Measurements from ENCODE around the gene TAX1BP1.
"Not testable (repeated sequence)": the region's sequence is repeated elsewhere in the genome, so short reads cannot be mapped to it uniquely, and the experiment has no call there.

Gene TAX1BP1

DNA sequence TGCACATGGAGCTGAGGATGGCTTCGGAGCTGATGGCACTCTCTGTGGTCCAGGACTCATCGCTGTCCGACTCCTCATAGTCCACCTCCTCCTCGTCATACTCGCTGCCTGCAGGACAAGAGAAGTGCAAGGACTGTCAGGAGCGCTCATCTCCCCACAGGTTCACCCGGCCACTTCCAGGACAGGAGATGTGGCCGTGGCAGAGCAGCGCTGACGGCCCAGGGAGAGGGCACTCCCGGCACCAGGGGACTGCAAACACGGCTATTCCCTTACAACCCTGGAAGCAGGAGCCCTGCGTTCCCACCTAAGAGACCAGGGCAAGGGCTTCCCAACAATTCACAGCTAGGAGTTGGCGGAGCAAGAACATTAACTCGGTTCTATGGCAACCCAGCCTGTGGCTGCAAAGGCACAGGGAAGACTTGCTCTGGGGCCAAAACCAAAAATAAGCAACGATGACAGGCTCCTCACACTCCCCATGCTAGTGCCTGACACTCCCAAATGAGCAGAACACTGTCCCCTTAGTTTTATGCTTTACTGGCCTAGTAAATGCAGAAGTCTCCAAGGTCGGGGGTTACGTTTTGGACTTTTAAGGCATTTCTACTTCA, 100.9 kb downstream of the TAX1BP1 start:
- in situ Hi-C loops (cut with MboI; ENCODE audit: low sequenced_read_pairs), result no loop called here

DNA sequence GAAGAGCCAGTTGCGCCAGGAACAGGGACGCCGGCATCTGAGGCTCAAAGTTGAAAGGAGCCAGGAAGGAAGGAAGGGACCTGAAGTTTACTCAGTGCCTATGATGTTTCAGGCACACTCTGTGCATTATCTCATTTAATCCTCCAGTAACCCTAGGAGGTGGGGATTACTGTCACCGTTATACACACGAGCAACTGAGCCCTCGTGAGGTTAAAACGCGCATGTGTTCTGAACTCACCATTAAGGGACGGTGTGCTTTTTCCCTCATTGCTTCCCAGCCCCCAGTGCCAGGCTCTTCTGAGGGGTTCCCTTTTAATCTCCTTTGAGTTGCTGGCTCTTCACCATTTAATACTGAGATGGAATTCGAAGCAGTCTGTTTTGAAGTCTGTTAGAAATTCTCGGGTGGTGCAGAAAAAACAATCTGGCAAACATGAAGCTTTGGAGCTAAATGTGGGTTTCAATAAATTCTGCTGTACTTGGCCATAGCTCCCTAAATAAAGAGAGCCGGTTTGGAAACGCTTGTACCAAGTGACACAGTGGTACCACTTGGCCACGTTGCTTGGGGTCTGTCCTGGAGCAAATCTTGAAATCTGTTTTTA, 102.2 kb downstream of the TAX1BP1 start:
- in situ Hi-C loops (cut with MboI; ENCODE audit: low sequenced_read_pairs), result no loop called here

DNA sequence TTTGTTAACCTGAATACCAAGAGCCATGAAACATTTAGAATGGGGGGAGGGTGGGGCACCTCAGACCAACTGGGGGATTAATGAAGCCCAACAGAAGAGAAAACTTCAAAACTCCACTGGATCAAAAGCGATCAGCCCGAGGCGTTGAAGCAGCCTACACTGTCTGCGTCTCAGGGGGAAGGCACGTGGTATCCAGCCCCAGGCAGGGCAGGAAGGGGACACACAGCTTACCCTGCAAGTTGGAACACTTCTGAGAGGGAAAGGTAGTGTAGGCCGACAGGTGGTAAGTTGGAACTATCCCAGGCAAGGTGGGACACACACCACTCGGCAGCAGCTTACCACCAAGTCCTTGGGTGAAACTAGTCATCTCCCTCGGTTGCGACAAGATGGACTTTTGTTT, 102.9 kb downstream of the TAX1BP1 start:
- in situ Hi-C loops (cut with MboI; ENCODE audit: low sequenced_read_pairs), result no loop called here

DNA sequence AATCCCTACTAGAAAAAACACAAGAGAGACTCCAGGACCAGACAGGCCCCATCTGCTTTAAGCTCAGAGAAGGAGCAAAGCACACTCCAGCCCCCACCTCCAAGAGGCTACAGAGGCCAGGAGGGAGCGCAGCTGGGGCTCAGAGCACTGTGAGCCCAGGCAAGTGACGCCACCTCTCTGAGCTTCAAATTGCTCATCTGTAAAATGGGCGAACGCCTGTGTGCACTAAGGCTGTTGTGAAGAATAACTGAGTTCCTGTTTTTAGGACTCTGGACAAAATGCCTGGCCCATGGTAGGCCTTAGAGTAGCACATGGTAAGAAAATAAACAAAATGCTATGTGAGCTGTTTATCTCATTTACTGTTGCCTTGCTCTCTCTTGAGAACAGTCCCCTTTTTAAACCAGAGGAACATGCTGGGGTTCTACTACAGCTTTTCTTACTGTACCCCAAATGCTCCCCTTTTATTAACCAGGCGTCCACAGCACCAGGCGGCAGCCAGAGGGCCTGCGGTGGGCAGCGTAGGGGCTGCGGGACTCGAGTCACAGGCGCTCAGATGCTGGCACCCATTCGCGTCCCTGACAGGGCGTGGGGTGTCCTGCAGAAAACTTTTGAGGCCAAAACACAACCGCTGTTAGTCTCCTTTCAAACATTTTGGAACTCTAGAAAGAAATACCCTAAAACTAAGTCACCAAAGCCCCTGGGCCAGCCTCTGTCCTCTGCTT, 103.8 kb downstream of the TAX1BP1 start:
- in situ Hi-C loops (cut with MboI; ENCODE audit: low sequenced_read_pairs), result no loop called here

DNA sequence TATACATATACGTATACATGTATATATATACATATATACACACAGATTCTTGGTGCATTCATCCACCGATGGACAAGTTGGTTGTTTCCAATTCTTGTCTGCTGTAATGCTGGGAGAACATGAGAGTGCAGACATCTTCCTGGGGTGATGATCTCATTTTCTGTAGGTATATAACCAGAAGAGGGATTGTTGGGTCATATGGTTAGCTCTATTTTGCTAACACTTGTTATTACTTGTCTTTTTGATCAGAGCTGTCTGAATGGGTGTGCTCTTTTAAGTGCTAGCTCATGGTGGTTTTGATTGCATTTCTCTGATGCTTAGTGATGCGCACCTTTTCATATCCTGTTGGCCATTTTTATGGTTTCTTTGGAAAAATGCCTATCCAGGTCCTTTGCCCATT, 106.4 kb downstream of the TAX1BP1 start:
- in situ Hi-C loops (cut with MboI; ENCODE audit: low sequenced_read_pairs), result no loop called here

DNA sequence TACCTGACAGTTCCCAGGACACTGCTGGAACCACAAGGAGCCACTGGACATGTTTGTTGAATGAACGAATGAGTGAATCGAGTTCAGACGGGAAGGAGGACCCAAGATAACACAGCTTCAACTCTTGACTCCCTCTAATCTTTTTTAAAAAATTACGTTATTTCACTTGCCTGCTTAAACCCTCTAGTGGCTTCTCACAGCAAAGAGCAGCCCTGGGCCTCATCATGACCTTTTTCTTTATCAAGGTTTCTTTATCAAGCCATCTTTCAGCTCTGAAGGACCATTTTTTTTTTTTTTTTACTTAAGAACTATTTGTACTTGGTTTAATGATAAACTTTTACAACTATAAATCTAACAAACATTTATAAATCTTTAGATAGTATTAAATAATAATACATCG, 110.6 kb downstream of the TAX1BP1 start:
- in situ Hi-C loops (cut with MboI; ENCODE audit: low sequenced_read_pairs), result no loop called here

DNA sequence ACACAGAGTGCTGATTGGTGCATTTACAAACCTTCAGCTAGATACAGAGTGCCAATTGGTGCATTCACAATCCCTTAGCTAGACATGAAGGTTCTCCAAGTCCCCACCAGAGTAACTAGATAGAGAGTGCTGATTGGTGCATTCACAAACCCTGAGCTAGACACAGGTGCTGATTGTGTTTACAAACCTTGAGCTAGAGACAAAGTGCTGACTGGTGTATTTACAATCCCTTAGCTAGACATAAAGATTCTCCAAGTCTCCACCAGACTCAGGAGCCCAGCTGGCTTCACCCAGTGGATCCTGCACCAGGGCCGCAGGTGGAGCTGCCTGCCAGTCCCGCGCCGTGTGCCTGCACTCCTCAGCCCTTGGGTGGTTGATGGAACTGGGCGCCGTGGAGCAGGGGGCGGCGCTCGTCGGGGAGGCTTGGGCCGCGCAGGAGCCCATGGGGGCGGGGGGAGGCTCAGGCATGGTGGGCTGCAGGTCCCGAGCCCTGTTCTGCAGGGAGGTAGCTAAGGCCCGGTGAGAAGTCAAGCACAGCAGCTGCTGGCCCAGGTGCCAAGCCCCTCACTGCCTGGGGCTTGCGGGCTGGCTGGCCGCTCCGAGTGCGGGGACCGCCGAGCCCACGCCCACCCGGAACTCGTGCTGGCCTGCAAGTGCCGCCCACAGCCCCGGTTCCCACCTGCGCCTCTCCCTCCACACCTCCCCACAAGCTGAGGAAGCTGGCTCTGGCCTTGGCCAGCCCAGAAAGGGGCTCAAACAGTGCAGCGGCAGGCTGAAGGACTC, 116.9 kb downstream of the TAX1BP1 start:
- in situ Hi-C loops (cut with MboI; ENCODE audit: low sequenced_read_pairs), result not testable (repeated sequence)

DNA sequence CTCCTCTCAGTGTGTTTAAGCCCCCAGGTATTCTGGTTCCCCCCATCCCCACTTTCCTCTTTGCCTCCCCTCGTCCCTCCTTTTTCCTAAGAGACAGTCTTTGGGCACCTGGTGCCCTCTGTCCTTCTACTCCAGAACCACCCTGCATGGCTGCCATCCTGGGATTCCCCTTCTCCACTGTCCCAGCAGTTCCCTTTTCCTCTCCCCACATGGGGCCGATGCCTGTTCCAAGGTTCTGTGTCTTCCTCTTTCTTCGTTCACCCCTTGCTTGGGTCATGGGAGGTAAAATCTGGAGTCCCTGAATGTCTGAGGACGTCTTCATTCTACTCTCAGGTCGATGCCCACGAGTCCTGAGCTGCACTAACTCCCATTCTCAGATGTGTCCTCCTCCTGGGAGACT, 120.8 kb downstream of the TAX1BP1 start:
- in situ Hi-C loops (cut with MboI; ENCODE audit: low sequenced_read_pairs), result no loop called here

DNA sequence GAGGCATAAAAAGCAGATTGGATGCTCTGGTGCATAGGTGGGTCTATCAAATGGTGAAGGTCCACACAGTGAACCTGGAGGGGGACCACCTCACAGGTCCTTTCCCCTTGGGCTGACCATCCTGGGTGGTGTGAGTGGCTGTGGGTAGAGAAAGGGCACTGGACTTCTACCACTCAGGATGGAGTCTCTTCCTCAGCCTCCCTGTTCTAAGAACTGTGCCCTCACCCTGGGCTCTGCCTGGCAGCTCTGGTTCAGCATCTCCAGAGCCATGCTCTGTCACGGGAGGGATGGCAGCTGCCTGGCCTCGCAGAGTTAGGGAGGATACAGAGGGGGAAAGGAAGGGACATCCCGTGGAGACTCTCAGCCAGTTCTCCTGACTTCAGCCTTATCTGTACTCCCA, 121.8 kb downstream of the TAX1BP1 start:
- in situ Hi-C loops (cut with MboI; ENCODE audit: low sequenced_read_pairs), result no loop called here

DNA sequence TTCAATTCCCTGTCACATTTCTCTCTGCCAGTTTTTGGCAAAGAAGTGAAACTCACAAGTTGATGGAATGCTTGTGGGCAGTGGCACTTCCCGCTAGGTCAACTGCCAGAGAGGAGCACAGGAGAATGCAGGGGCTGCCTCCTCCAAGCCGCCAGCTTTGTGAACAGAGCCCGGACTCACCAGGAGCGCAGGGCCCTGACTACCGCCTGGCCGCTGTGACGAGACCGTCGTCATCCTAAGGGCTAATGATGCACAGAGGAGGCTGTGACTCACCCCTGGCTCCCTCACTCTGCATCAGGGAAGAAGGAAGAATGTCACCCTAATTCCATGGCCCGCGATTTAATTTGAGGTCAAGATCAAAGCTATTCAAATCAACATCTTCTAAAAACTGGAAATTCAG, 123.9 kb downstream of the TAX1BP1 start:
- in situ Hi-C loops (cut with MboI; ENCODE audit: low sequenced_read_pairs), result no loop called here

DNA sequence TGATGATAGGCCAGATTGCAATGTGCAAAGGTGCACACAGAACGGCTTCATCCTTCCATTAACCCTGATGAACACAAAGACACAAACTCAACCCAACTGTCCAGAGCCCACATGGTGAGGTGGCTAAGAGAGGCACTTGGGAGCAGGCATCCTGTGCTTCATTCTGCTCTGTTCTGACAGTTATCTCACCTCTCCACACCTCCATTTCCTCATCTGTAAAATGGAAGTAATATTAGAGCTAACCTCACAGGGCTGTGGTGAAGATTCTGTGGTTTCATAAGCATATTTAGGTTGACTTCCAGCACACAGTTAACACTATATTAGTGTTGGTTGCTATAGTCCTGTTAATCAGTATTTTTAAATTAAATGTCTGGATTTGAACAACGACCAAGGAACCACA, 126.3 kb downstream of the TAX1BP1 start:
- in situ Hi-C loops (cut with MboI; ENCODE audit: low sequenced_read_pairs), result no loop called here

DNA sequence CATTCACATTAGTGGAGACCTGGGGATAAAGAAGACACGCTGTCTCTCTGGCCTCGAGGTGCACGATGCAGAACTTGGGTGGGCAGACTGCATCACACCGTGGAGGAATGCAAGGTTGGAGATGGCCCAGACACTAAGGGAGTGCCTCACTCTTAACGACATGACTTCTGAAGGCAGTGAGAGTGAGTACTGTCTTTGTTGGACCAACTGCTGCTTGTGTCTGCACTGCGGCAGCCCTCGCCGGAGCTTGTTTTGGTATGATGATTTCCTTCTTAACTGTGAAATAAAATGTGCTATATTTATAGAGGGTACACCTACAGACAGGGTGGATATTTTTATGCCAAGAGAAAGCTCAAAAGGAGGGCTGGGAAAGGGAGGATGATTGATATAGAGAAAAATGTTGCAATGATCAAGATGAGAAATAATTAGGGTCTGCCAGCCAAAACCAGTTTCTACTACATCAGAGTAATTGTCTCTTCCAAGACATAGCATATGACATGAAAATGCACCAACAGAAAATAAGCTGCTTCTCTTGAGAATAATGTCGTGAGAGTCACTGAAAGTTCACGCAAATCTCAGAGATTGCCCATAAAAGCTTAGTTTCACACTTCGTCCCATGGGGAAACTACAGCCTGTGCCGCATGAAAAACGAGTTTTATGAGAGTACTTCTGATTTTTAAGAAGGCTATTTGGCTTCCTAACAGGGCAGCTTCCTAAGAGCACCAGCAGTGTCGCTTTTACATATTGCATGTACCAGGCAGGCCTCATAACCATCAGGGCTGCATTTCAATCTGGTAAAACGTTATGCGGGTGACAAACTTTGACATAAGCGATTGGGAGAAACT, 127.1 kb downstream of the TAX1BP1 start:
- in situ Hi-C loops (cut with MboI; ENCODE audit: low sequenced_read_pairs), result no loop called here

DNA sequence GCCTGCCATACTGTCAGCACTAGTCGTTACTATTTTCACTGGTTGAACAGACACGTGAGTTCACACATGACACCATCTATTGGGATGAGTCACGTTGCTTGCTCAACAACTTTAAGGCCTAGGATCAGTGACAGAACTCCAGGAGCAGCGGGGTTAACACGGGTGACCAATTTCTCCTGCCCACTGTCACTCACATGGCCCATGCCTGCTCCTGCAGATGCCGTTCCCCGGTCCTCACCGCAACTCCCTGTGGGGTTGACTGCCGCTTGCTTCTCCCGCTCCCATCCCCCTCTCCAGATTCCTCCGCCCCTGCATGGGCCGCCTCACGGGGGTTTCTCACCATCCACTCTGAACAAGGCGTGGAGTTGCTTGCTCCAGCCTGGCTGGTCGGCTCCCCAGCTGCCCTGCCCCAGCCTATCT, 128.2 kb downstream of the TAX1BP1 start:
- in situ Hi-C loops (cut with MboI; ENCODE audit: low sequenced_read_pairs), result no loop called here

DNA sequence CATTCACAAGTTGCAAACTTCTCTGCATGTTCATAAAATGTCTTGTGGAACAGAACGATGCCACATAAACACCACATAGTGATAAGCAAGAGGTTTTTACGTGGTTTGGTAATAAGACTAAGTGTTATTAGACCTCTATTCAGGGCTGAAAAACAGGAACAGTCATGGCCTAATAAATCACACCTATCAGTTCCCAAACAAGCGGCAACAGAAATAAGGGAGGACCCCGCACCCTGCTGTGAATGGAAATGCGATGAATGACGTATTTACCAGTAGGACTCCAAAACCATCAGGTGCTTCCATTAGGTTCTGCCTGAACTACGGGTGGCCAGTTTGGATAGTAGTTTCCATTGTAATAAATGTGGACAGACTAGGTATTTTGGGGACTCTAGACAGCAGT, 129.1 kb downstream of the TAX1BP1 start:
- in situ Hi-C loops (cut with MboI; ENCODE audit: low sequenced_read_pairs), result no loop called here

DNA sequence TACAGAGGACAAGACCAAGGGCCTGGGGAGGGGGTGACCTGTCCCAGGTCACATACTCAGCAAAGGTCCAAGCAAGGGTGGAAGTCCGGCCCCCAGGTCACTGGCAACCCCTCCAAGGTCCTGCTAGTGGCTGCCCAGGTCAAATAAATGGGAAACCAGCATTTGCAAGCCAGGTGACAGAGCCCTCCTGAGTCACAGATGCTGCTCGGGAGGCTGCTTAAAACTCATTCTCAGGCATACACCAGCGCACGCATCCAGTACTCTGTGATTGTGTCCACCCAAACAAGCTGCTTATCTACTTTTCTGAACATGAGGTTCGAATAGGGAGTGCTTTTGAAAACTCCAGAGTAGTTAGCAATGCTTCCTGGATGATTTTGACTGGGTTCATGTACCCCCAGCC, 130.6 kb downstream of the TAX1BP1 start:
- in situ Hi-C loops (cut with MboI; ENCODE audit: low sequenced_read_pairs), result no loop called here

DNA sequence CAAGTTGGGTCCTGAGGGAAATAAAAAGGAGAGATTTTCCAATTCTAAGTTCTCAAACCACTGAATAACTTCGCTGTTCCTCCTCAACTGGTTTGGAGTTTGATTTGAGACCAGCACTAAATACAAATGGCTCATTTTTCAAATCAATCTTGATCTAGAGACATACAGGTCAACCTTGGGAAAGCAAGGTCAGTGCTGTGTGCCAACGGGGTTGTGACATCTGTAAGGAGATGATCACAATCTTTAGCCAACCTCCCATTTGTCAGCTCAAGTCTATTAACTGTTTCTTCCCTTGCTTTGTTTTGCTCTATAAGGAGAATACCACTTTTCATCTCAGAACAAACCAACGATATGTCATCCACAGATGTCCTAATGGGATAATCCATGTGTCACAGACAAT, 131.1 kb downstream of the TAX1BP1 start:
- in situ Hi-C loops (cut with MboI; ENCODE audit: low sequenced_read_pairs), result no loop called here

DNA sequence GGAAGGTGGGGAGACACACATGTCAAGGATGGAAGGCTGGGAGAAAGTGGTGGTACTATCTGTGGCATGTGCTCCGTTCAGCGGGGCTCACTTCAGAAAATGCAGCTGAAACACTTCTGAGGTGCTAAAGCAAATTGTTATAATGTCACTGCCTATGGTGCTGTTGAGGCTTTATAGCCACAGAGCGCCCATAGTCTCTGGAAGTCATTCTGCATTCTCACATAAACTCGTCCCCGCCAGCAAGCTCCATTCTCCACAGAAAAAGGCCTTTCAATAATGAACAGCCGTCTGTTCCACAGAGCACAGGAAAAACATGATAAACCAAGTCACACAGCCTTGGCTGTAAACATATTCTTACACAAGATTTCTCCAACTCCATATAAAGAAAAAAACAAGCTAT, 131.9 kb downstream of the TAX1BP1 start:
- in situ Hi-C loops (cut with MboI; ENCODE audit: low sequenced_read_pairs), result no loop called here

DNA sequence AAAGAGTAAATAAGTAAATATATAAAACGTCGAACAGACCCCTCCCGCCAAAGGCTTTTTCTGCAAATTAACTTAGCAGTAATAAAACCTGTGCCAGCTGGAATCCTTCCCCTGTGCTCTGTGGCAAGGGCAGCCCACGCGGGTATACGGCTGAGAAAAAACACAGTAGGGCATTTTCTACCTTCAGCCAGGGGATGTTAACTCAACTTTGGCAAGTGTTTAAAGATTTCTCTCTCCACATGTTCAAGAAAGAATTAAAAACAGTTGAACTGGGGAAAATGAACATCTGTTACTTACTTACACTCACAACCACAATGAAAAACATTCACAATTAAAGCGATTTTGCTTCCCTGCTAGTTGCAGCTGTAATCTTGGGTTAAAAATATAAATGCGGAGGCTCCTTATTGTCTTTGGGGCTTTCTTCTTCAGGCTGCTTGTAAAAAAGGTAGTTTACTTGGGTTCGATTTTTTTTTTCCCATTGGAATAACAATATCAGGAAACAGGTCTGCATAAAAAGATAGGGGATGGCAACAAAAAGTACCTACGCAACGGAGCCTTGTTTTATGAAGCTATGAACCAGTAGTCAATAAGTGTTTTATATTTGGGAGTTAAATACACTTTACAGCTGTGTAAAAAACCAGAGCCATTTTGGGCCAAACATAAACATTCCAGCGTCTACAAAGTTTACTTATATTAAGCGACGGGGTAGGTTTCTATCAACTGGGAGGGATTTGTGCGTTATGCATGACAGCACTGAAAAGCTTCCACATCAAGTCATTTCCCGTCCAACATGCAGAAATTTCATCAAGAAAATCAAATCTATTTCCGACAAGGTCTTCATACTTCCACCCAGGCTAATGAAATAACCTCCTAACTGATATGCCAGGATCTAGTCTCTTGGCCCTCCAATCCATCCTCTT, 132.7 kb downstream of the TAX1BP1 start:
- in situ Hi-C loops (cut with MboI; ENCODE audit: low sequenced_read_pairs), result no loop called here

DNA sequence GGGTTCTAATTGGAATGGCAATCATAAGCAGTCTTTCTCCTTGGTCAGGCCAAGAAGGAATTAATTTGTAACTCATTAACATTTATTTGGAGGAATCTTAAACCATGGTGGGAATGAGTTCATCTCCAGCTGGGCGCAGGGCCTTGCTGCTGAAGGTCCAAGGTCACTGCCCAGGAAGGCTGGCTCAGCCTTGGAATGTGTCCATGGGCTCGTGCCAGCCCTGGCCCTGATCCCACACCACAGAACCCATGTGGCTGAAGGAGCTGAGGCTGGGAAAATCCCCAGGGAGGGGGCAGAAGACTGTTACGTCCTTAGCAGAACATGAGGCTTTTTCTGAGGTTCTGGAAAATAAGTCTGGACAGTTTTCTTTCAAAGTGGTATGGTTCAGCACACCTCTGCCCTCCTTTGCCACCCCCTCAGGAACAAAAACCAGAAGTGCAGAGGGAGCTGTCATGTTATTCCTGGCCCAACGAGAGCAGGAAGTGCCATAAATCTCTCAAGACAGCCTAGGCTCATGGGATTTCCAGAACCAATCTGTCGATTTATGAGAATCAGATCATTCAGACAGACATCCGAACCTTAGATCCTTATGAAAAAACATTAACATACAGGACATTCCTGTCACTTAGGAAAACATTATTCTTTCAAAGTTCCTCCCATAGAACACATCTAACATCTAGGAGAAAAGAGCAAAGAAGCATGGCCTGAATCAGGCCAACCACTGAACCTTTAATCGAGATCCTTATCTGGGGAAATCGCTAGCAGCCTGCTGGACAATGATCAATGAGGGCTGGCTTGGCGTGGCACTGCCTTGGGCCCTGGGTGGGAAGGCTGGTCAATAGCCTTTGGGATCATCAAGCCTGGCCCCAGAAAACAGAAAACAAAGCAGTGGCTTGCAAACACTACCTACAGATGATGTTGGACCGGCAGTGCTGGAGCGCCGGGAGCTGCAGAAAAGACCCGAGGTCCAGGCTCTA, 134.3 kb downstream of the TAX1BP1 start:
- in situ Hi-C loops (cut with MboI; ENCODE audit: low sequenced_read_pairs), result no loop called here

All from HL-60/S4 (cell line).